Measurements from ENCODE around the gene TOMM5.

DNA sequence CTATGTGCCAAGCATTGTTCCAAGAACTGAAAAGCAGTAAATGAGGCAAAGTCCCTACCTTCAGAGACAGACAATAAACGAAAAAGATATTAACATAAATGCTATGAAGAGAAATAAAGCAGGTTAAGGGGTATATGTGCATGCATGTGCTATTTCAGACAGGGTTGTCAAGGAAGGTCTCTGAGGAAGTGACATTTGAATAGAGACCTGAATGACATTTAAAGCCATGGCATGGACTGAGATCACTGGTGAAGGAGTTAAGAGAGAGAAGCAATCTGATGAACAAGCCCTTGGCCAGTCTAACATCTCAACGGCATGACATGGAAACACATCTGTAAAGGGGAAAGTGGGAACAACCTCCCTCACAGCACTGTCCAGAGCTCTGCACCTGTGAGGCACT, 30.7 kb downstream of the TOMM5 start:
- TF ChIP-seq, protein P1, sequence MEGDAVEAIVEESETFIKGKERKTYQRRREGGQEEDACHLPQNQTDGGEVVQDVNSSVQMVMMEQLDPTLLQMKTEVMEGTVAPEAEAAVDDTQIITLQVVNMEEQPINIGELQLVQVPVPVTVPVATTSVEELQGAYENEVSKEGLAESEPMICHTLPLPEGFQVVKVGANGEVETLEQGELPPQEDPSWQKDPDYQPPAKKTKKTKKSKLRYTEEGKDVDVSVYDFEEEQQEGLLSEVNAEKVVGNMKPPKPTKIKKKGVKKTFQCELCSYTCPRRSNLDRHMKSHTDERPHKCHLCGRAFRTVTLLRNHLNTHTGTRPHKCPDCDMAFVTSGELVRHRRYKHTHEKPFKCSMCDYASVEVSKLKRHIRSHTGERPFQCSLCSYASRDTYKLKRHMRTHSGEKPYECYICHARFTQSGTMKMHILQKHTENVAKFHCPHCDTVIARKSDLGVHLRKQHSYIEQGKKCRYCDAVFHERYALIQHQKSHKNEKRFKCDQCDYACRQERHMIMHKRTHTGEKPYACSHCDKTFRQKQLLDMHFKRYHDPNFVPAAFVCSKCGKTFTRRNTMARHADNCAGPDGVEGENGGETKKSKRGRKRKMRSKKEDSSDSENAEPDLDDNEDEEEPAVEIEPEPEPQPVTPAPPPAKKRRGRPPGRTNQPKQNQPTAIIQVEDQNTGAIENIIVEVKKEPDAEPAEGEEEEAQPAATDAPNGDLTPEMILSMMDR (IDR thresholded peaks at IDR 0.05), result no peak
- TF ChIP-seq EP300 (IDR thresholded peaks at IDR 0.05), result no peak
- TF ChIP-seq JUN (IDR thresholded peaks at IDR 0.05), result no peak
- no peak for TF ChIP-seq POLR2A (IDR thresholded peaks at IDR 0.05; ENCODE audit: low read length)
- TF ChIP-seq CEBPB (IDR thresholded peaks at IDR 0.05), result no peak
- TF ChIP-seq, protein P2, sequence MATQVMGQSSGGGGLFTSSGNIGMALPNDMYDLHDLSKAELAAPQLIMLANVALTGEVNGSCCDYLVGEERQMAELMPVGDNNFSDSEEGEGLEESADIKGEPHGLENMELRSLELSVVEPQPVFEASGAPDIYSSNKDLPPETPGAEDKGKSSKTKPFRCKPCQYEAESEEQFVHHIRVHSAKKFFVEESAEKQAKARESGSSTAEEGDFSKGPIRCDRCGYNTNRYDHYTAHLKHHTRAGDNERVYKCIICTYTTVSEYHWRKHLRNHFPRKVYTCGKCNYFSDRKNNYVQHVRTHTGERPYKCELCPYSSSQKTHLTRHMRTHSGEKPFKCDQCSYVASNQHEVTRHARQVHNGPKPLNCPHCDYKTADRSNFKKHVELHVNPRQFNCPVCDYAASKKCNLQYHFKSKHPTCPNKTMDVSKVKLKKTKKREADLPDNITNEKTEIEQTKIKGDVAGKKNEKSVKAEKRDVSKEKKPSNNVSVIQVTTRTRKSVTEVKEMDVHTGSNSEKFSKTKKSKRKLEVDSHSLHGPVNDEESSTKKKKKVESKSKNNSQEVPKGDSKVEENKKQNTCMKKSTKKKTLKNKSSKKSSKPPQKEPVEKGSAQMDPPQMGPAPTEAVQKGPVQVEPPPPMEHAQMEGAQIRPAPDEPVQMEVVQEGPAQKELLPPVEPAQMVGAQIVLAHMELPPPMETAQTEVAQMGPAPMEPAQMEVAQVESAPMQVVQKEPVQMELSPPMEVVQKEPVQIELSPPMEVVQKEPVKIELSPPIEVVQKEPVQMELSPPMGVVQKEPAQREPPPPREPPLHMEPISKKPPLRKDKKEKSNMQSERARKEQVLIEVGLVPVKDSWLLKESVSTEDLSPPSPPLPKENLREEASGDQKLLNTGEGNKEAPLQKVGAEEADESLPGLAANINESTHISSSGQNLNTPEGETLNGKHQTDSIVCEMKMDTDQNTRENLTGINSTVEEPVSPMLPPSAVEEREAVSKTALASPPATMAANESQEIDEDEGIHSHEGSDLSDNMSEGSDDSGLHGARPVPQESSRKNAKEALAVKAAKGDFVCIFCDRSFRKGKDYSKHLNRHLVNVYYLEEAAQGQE (IDR thresholded peaks at IDR 0.05), result no peak

Measured in A549 (cell line).